Prostate gland (tissue), 2 donors: ENCODE results near the gene ZMIZ1.

Experiments used
- POLR2A ChIP-seq: fragments of 450-650 bp; IDR thresholded peaks from one replicate; pipeline ENCODE4 v1.6.1; 2016; ENCODE audit warnings: antibody characterized with exemption, mild to moderate bottlenecking
- POLR2AphosphoS5 ChIP-seq: sonication (generic); formaldehyde crosslinking; IDR thresholded peaks from one replicate; pipeline ENCODE4 v1.6.1; 2017; ENCODE audit warnings: antibody characterized with exemption
- TF ChIP-seq, protein P1 (sequence below), 4 experiments: fragments of 200-600 bp in 2 of 4; fragments of 450-650 bp in 2 of 4; sonication (generic) in 2 of 4; IDR thresholded peaks; 1 replicate in 3 of 4; 2 replicates in 1 of 4; pipeline ENCODE4 v1.5.1; 2016 to 2019; ENCODE audit warnings: antibody characterized with exemption in 4 of 4, mild to moderate bottlenecking in 2 of 4, moderate library complexity in 2 of 4

DNA sequence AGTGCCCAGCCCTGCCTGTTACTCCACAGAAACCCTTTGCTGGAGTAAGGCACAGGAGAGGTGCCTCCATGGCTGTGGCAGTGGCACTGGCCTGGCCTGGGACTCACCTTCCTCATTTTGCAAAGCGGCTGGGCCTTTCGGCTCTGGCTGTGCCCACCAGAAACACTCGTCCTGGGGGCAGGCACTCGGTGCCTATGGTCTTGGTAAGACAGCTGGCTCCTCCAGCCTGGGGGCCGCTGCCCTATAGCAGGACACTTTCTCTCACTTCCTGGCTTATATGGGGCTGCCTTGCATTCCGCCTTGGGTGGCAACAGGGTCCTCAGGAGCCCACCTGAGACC is 13.2 kb downstream of the ZMIZ1 start:
- TF ChIP-seq, protein P1, sequence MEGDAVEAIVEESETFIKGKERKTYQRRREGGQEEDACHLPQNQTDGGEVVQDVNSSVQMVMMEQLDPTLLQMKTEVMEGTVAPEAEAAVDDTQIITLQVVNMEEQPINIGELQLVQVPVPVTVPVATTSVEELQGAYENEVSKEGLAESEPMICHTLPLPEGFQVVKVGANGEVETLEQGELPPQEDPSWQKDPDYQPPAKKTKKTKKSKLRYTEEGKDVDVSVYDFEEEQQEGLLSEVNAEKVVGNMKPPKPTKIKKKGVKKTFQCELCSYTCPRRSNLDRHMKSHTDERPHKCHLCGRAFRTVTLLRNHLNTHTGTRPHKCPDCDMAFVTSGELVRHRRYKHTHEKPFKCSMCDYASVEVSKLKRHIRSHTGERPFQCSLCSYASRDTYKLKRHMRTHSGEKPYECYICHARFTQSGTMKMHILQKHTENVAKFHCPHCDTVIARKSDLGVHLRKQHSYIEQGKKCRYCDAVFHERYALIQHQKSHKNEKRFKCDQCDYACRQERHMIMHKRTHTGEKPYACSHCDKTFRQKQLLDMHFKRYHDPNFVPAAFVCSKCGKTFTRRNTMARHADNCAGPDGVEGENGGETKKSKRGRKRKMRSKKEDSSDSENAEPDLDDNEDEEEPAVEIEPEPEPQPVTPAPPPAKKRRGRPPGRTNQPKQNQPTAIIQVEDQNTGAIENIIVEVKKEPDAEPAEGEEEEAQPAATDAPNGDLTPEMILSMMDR (IDR thresholded peaks at IDR 0.05), result no peak
- TF ChIP-seq POLR2AphosphoS5 (no peak), POLR2A (no peak)
